ENCODE data around the gene IL1RAPL2. TPM values are rescaled to one million over a fixed set of nuclear protein-coding genes. Genes with fewer than 3 reads are reported as not detected.

Gene IL1RAPL2
- total and polyA plus RNA-seq, 2 donors (not counting 3 experiments of a cell fraction or from before 2014, with no cell fraction given) = not detected

- TF ChIP-seq MYC (IDR thresholded peaks at IDR 0.05; ENCODE audit: low read depth, low read length) (no peak), CTCF (IDR thresholded peaks at IDR 0.05; ENCODE audit: extremely low read depth in 1 of 2, insufficient read depth in 1 of 2, low read depth in 1 of 2, low read length in 2 of 2) (no peak), EZH2 (IDR thresholded peaks at IDR 0.05; ENCODE audit: borderline replicate concordance, low read depth, low read length, severe bottlenecking) (no peak), FOS (IDR thresholded peaks at IDR 0.05; ENCODE audit: borderline replicate concordance, insufficient read depth, low read length) (no peak), POLR2AphosphoS5 (IDR thresholded peaks at IDR 0.05; ENCODE audit: insufficient read depth, low read depth, low read length) (no peak), POLR2A (IDR thresholded peaks at IDR 0.05; ENCODE audit: low read depth, low read length) (no peak), MAX (IDR thresholded peaks at IDR 0.05; ENCODE audit: insufficient read depth, insufficient read length) (no peak), JUN (IDR thresholded peaks at IDR 0.05; ENCODE audit: borderline replicate concordance, insufficient read depth, insufficient read length, low read depth) (no peak), GATA2 (IDR thresholded peaks at IDR 0.05; ENCODE audit: insufficient read depth, insufficient read length, low read depth, low read length) (no peak)
- intact Hi-C loops (cut with micrococcal nuclease) = loop anchor here (5.0 kb wide), 1 partner anchor 508 kb away; no protein-coding TSS in a partner anchor
- Histone ChIP-seq H2AFZ (ENCODE audit: low read depth, low read length) (no peak overlapping the region), H3K4me1 (ENCODE audit: control insufficient read depth, extremely low read depth, insufficient read depth, low read length) (no peaks in the 10 kb centered on the region), H3K27ac (ENCODE audit: insufficient read depth, low read depth, low read length) (no peak overlapping the region), H3K4me3 (replicated peaks in 1 of 3; ENCODE audit: insufficient read depth in 1 of 3, low read depth in 1 of 3, low read length in 3 of 3) (no peak overlapping the region), H3K9ac (replicated peaks; ENCODE audit: extremely low read depth, insufficient read depth, low read length) (no peak overlapping the region), H4K20me1 (replicated peaks; ENCODE audit: control insufficient read depth, extremely low read depth, insufficient read depth, low read length) (no peaks in the 10 kb centered on the region), H3K27me3 (ENCODE audit: control insufficient read depth in 2 of 2, insufficient read depth in 2 of 2, low read length in 2 of 2) (no peaks in the 10 kb centered on the region), H3K4me2 (ENCODE audit: insufficient read depth, low read length) (no peak overlapping the region), H3K9me3 (replicated peaks; ENCODE audit: control insufficient read depth, insufficient read depth, low read length) (no peaks in the 10 kb centered on the region), H3K36me3 (ENCODE audit: control insufficient read depth in 2 of 2, extremely low read depth in 1 of 2, insufficient read depth in 2 of 2, low read length in 2 of 2) (no peaks in the 10 kb centered on the region), H3K9me1 (replicated peaks; ENCODE audit: control insufficient read depth, extremely low read depth, insufficient read depth, low read length) (no peaks in the 10 kb centered on the region), H3K79me2 (ENCODE audit: control insufficient read depth, insufficient read depth, low read length) (no peaks in the 10 kb centered on the region)
- BruUV-seq (replicated peaks) = no TSS peak
- dilution Hi-C loops (cut with MboI; ENCODE audit: extremely low pct_ligation_motif_present, low sequenced_read_pairs) = no loop called here
- no peak for DNase-seq (ENCODE audit: low read depth, low spot score)
- FAIRE-seq = no peak
- ChIA-PET POLR2A (no interaction called here), CTCF (no interaction called here)
Measured at GRCh38 chrX:105700331-105700730, 1134.3 kb downstream of the IL1RAPL2 start.
